GM12878 (cell line): Measurements from ENCODE around the gene ADAMTS17. TPM values are rescaled to one million over a fixed set of nuclear protein-coding genes. Genes with fewer than 3 reads are reported as not detected.

Source experiments
- polyA plus RNA-seq, 11 experiments: library from polyadenylated mRNA; depleted of rRNA in 4 of 11; unstranded in 6 of 11; stranded (reverse) in 5 of 11; fragments of >200 nt; fragmentation: Nextera tagmentation in 4 of 11; fragmentation: Illumina TruSeq in 1 of 11; extraction: Ambion mirVana in 4 of 11; extraction: Trizol in 1 of 11; gene quantifications; 1 replicate in 1 of 11; 2 replicates in 10 of 11; pipeline versions ENCODE4 v1.2.1 to v1.2.3, GENCODE V29; 2011 to 2016; ENCODE audit warnings: inconsistent platforms in 2 of 11, missing spikeins in 2 of 11, low read depth in 1 of 11
- small RNA-seq: library from RNA; depleted of rRNA; stranded (forward); fragments of <200 nt; gene quantifications from one replicate; pipeline ENCODE3, GENCODE V24; 2014
- total RNA-seq, 4 experiments: library from RNA; depleted of rRNA in 3 of 4; stranded (reverse); fragments of >200 nt in 3 of 4; fragmentation: Illumina TruSeq in 1 of 4; extraction: Trizol in 1 of 4; gene quantifications; 2 replicates each; pipeline versions ENCODE4 v1.2.1 to v1.2.3, GENCODE V29; 2013 to 2021

The ADAMTS17 gene
- total and polyA plus RNA-seq, 10 of the 15 experiments (the other 5 are each of a cell fraction or from before 2014, with no cell fraction given) = 0.04 to 0.50 (median 0.10) TPM; not detected in 4

Small RNA genes within 50 kb of the gene (small RNA-seq; reads per million reads assigned to genes)
- not detected for gene RNA5SP402

Other genes with a start within 250 kb of the ADAMTS17 start
- gene CERS3, start 187.0 kb upstream of the ADAMTS17 start, total RNA-seq (2014; rRNA removed) = not detected in 2 replicates
- gene CERS3, start 187.0 kb upstream of the ADAMTS17 start, total RNA-seq (2014; rRNA removed; fragmentation: Illumina TruSeq; extraction: Trizol) = not detected in 2 replicates
- gene CERS3, start 187.0 kb upstream of the ADAMTS17 start, total RNA-seq (2021) = not detected in 2 replicates
- gene CERS3, start 187.0 kb upstream of the ADAMTS17 start, polyA plus RNA-seq (2011; rRNA removed) = not detected in 2 replicates
- gene CERS3, start 187.0 kb upstream of the ADAMTS17 start, polyA plus RNA-seq (2014; fragmentation: Illumina TruSeq; extraction: Trizol) = not detected in 2 replicates
- not detected for gene CERS3, start 187.0 kb upstream of the ADAMTS17 start, polyA plus RNA-seq (2014; fragmentation: Nextera tagmentation; extraction: Ambion mirVana)
- not detected in 2 replicates for gene CERS3, start 187.0 kb upstream of the ADAMTS17 start, polyA plus RNA-seq (2014; rRNA removed)
- gene CERS3, start 187.0 kb upstream of the ADAMTS17 start, polyA plus RNA-seq (2016; fragmentation: Nextera tagmentation; extraction: Ambion mirVana) = not detected